HG03457 (cell line): Measurements from ENCODE around the gene EPHB1.
"Not testable (repeated sequence)": the region's sequence is repeated elsewhere in the genome, so short reads cannot be mapped to it uniquely, and the experiment has no call there.

ENCODE experiments used
- ATAC-seq: cut with Tn5 transposase; IDR thresholded peaks from one replicate; pipeline ENCODE4 v1.9.1; 2021; ENCODE audit warnings: moderate number of reproducible peaks; ENCODE audit not compliant: unreplicated experiment

Gene EPHB1

GRCh38 chr3:135034291-135034768, 239.3 kb downstream of the EPHB1 start:
- ATAC-seq = no peak

GRCh38 chr3:135034891-135035440, 239.9 kb downstream of the EPHB1 start:
- no peak for ATAC-seq

GRCh38 chr3:135038186-135038585, 243.1 kb downstream of the EPHB1 start:
- ATAC-seq = no peak

- ATAC-seq = not testable (repeated sequence)
Measured at GRCh38 chr3:135039536-135039935, 244.5 kb downstream of the EPHB1 start.

GRCh38 chr3:135040321-135041240, 245.5 kb downstream of the EPHB1 start:
- ATAC-seq = no peak

DNA sequence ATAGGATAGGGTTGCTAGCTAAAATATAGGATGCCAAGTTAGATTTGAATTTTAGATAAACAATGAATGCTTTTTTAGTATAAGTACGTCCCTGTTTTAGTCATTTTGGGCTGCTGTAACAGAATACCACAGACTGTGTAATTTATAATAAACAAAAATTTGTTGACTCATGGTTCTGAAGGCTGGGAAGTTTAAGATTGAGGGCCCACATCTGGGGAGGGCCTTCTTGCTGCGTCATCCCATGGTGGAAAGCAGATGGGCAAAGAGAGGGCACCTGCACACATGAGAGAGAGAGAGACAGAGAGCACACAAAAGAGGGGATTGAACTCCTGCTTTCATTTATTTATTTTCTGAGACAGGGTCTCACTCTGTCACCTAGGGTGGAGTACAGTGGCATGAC, 246.5 kb downstream of the EPHB1 start:
- ATAC-seq = no peak

GRCh38 chr3:135047061-135047460, 252.0 kb downstream of the EPHB1 start:
- no peak for ATAC-seq

DNA sequence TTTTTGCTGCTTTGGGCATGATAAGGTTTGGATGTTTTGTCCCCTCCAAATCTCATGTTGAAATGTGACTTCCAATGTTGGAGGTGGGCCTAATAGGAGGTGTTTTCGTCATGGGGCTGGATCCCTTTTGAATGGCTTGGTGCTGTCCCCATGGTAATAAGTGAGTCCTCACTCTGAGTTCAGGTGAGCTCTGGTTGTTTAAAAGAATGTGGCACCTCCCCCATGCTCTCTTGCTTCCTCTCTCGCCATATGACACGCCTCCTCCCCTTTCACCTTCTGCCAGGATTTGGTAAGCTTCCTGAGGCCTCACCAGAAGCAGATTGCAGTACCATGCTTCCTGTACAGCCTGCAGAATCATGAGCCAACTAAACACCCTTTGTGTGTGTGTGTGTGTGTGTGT, 255.5 kb downstream of the EPHB1 start:
- no peak for ATAC-seq

DNA sequence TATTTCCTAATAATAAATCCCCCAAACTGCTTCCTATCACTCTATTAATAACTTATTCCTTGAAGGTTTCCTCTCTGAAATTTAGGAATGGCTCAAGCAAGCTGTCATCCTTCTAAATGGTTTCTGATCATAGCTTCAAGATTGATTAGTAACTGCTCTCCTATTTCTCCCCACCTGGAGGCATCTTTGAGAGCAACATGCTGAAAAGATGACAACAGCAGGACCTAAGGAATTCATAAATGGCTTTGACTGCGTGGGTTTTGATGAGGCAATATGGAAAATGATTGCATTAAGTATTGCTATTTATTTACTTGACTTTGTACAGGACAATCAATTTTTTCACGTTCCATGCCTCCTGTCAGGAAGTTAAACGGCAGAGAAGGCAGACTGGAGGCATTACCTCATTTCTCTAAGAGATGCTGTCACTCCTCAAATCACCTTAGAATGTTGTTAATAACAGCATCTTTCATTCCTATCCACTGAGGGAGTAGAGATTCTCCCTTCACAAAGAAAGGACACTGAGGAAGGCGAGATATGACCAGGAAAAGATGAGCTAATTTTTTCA, 256.4 kb downstream of the EPHB1 start:
- ATAC-seq = no peak

GRCh38 chr3:135055449-135055848, 260.4 kb downstream of the EPHB1 start:
- no peak for ATAC-seq

DNA sequence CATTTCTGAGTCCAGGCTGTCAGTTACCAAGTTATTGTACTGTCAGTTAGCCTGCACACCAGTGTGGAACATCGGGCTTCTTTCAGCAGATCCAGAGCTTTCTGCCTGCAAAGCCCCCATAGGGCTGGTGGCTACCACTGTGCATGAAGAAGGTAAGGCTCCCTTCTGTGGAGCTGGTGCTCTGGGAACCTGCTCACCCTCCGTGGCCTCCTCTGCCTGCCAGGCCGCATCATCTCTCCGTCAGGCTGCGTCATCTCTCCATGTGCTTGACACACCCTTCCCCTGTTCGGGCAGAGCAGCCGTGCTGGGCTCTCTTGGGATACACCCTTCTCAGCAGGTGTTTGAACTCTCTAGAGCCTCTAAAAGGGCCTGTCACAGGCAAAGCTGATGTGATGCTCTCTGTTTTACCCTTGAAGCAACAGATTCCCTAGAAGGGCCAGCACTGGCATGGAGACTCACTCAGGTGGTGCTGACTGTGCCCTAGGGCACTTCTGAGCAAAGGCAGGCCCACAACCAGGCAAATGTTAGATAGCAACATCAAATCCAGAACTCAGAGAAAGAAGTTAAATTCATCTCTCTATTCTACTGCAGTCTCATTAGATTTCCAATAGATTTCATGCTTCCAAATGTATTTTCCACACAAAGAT, 261.1 kb downstream of the EPHB1 start:
- no peak for ATAC-seq

- ATAC-seq = no peak
Measured at GRCh38 chr3:135056733-135057310, 261.8 kb downstream of the EPHB1 start.

DNA sequence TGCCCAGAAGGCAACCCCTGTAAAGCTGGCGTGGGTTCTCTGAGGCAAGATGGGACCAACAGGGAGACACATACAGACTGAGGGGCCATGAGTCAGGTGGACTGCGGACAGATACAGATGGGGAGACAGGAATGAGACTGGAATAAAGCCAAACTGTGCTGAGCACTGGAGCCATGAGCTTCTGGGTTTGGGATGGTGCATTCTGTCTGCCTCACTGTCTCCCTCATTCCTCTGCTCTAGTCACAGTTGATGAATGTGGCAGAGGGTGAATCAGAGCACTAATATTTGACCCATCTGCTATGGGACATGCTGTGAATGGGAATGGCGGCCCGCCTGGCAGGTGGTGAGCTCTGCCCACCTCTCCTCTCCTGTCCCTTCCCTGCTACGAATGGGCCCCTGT, 262.9 kb downstream of the EPHB1 start:
- ATAC-seq = no peak

DNA sequence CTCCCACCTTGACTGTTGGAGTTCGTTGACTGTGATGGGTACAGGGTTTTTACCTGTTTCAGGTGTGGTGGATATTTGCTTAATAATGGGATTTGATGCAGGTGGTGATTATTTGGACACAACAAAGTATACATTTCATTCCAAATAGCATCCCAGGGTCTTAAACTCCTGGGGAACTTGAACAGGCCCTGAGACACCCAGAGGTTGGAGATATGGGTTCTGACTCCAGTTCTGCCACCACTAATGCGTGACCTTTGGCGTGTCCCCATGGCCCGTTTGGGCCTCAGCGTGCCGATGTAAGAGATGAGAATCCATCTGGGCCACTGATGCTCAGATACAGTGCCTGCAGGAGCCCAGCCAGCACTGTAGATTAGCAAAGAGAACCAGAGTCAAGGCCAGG, 264.5 kb downstream of the EPHB1 start:
- no peak for ATAC-seq

- not testable (repeated sequence) for ATAC-seq
Measured at GRCh38 chr3:135066844-135067727, 272.0 kb downstream of the EPHB1 start.

DNA sequence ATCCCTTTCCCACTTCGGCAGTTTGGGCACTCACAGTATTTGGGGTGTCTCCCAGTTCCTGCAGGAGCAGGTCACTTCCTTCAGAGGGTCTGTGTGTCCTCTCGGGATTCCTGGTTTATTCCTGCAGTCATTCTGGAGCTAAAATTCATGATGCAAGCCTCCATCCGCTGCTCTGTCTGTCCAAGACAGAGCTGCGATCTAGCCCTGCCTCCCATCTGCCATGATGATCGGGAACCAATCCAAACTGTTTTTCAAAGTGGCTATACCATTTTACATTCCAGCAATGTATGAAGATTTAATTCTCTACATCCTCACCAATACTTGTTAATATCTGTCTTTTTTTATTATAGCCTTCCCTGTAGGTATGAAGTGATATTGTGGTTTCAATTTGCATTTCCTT, 273.0 kb downstream of the EPHB1 start:
- no peak for ATAC-seq

- no peak for ATAC-seq
Measured at GRCh38 chr3:135069406-135069805, 274.3 kb downstream of the EPHB1 start.

GRCh38 chr3:135071483-135071882, 276.4 kb downstream of the EPHB1 start:
- no peak for ATAC-seq

DNA sequence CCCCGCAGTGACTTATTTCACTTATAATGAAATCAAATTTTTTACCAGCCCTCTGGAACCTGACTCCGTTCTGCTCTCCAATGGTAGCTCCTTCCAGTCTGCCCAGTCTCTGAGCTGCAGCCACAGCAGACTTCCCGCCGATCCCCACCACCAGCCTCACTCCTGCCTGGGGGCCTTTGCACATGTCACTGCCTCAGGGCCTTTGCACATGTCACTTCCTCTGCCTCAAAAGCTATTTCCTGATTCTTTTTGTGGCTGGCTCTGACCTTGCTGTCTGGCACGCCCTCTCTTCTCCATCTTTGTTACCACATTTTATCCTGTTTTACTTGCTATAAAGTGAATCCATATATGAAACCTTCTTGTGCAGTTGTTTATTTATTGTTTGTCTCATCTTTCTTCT, 277.4 kb downstream of the EPHB1 start:
- no peak for ATAC-seq

GRCh38 chr3:135075157-135075556, 280.1 kb downstream of the EPHB1 start:
- no peak for ATAC-seq
